Kidney (tissue), 14 donors: Measurements from ENCODE around the gene MBOAT1. TPM values are rescaled to one million over a fixed set of nuclear protein-coding genes. Genes with fewer than 3 reads are reported as not detected.
"Not testable (repeated sequence)": the region's sequence is repeated elsewhere in the genome, so short reads cannot be mapped to it uniquely, and the experiment has no call there.

Experiments used
- DNase-seq, 5 donors: peaks; one replicate each; pipeline ENCODE4 v3.0.0-alpha.2; 2013 to 2020
- FAIRE-seq: peaks from 2 replicates; lab custom pipeline; 2012; peaks lifted over from hg19 to GRCh38; lab: Jason Lieb, UNC
- H3K27ac ChIP-seq, 2 donors: one replicate each; pipeline ENCODE4 v1.7.0; 2013; ENCODE audit warnings: low read depth in 2 of 2, low read length in 2 of 2, inconsistent platforms in 1 of 2
- H3K27me3 ChIP-seq: one replicate; pipeline ENCODE4 v1.7.1; 2013; ENCODE audit warnings: low read length, inconsistent platforms; ENCODE audit not compliant: control insufficient read depth, insufficient read depth
- H3K36me3 ChIP-seq, 3 donors: one replicate each; pipeline versions ENCODE4 v1.7.0 to v1.7.1; 2013; ENCODE audit warnings: low read length in 3 of 3, control low read depth in 1 of 3, inconsistent platforms in 1 of 3; ENCODE audit not compliant: insufficient read depth in 3 of 3, control insufficient read depth in 2 of 3
- H3K4me1 ChIP-seq, 3 donors: one replicate each; pipeline versions ENCODE4 v1.7.0 to v1.7.1; 2013; ENCODE audit warnings: low read length in 3 of 3, inconsistent platforms in 1 of 3, low read depth in 1 of 3; ENCODE audit not compliant: control insufficient read depth in 2 of 3, insufficient read depth in 2 of 3
- H3K4me3 ChIP-seq, 3 donors: one replicate each; pipeline versions ENCODE4 v1.7.0 to v1.8.1; 2013; ENCODE audit warnings: low read length in 3 of 3, control low read depth in 1 of 3, inconsistent platforms in 1 of 3
- H3K9ac ChIP-seq, 3 donors: one replicate each; pipeline versions ENCODE4 v1.7.0 to v1.7.1; 2013; ENCODE audit warnings: low read length in 3 of 3, control low read depth in 1 of 3, inconsistent platforms in 1 of 3
- H3K9me3 ChIP-seq, 3 donors: one replicate each; pipeline versions ENCODE4 v1.7.0 to v1.7.1; 2013; ENCODE audit warnings: low read length in 3 of 3, control low read depth in 1 of 3, inconsistent platforms in 1 of 3; ENCODE audit not compliant: control insufficient read depth in 2 of 3, insufficient read depth in 1 of 3
- CTCF ChIP-seq: IDR thresholded peaks from 3 replicates; pipeline ENCODE4 v1.5.1; 2012; ENCODE audit warnings: mild to moderate bottlenecking, moderate library complexity, borderline replicate concordance; ENCODE audit not compliant: insufficient read depth; ENCODE audit errors: extremely low read depth
- intact Hi-C: fragments of 100-400 bp; cut with DNase I; formaldehyde crosslinking; loops from one replicate; pipeline ENCODE4 v1.11.1; 2022
- polyA plus RNA-seq: library from polyadenylated mRNA; stranded (reverse); fragments of 350-450 nt; fragmentation: Illumina TruSeq; extraction: RNeasy Lipid Tissue Mini Kit (QIAGEN cat#74804); gene quantifications from one replicate; pipeline ENCODE4 v1.2.3, GENCODE V29; 2014; ENCODE audit warnings: low read depth, low replicate concordance; ENCODE audit not compliant: insufficient read depth
- total RNA-seq: library from RNA; stranded (reverse); fragmentation: NEBNext Ultra II Directional; extraction: Animal tissue kit (Norgen Biotek cat#: 25700); gene quantifications from one replicate; pipeline ENCODE4 v1.2.1, GENCODE V29; 2021
- donor health status: control.
- donor health status: control.
- donor health status: control.
- donor health status: control.
- donor health status: control.
- donor health status: DM: yes; HTN: yes; CAD: no.
- donor health status: Normal renal cell carcinoma (clear cell type).

MBOAT1 gene
- total and polyA plus RNA-seq, 2 donors from 2014 or later = 1.9 to 15.1 TPM

GRCh38 chr6:20253021-20253420 lies 40.8 kb upstream of the MBOAT1 start:
- no peak overlapping the region for H3K9ac ChIP-seq
- H3K9me3 ChIP-seq = no peaks in the 10 kb centered on the region
- no peaks in the 10 kb centered on the region for H3K4me1 ChIP-seq
- TF ChIP-seq CTCF = no peak
- DNase-seq = no peak
- intact Hi-C loops = no loop called here
- H3K27ac ChIP-seq = no peak overlapping the region
- no peaks in the 10 kb centered on the region for H3K36me3 ChIP-seq
- no peak overlapping the region for H3K4me3 ChIP-seq
- FAIRE-seq = no peak
- H3K27me3 ChIP-seq = no peaks in the 10 kb centered on the region

GRCh38 chr6:20252311-20252710 lies 40.0 kb upstream of the MBOAT1 start:
- no peak overlapping the region for H3K9ac ChIP-seq
- no peaks in the 10 kb centered on the region for H3K36me3 ChIP-seq
- DNase-seq (no peak), FAIRE-seq (no peak)
- intact Hi-C loops = no loop called here
- H3K27me3 ChIP-seq = no peaks in the 10 kb centered on the region
- no peak overlapping the region for H3K4me3 ChIP-seq
- no peaks in the 10 kb centered on the region for H3K9me3 ChIP-seq
- no peak for TF ChIP-seq CTCF
- no peaks in the 10 kb centered on the region for H3K4me1 ChIP-seq
- no peak overlapping the region for H3K27ac ChIP-seq

GRCh38 chr6:20251525-20251924 lies 39.3 kb upstream of the MBOAT1 start:
- Histone ChIP-seq H3K4me1 (no peaks in the 10 kb centered on the region), H3K9ac (no peak overlapping the region), H3K4me3 (no peak overlapping the region), H3K27ac (no peak overlapping the region), H3K9me3 (no peaks in the 10 kb centered on the region), H3K36me3 (no peaks in the 10 kb centered on the region), H3K27me3 (no peaks in the 10 kb centered on the region)
- no peak for DNase-seq
- intact Hi-C loops = no loop called here
- no peak for FAIRE-seq
- no peak for TF ChIP-seq CTCF

GRCh38 chr6:20246125-20246524 lies 33.9 kb upstream of the MBOAT1 start:
- DNase-seq (no peak), FAIRE-seq (no peak)
- Histone ChIP-seq H3K4me3 (no peak overlapping the region), H3K36me3 (no peaks in the 10 kb centered on the region), H3K9ac (no peak overlapping the region), H3K27me3 (no peaks in the 10 kb centered on the region), H3K27ac (no peak overlapping the region), H3K9me3 (no peaks in the 10 kb centered on the region), H3K4me1 (no peaks in the 10 kb centered on the region)
- intact Hi-C loops = no loop called here
- no peak for TF ChIP-seq CTCF

GRCh38 chr6:20244807-20245681 lies 32.8 kb upstream of the MBOAT1 start:
- H3K9me3 ChIP-seq, H3K36me3 ChIP-seq, H3K4me1 ChIP-seq, H3K27me3 ChIP-seq, H3K9ac ChIP-seq, H3K4me3 ChIP-seq, H3K27ac ChIP-seq, FAIRE-seq, intact Hi-C loops: not testable (repeated sequence)
- peak in 2 of 5 donors; percentile 15 to 25 for DNase-seq
